Measurements from ENCODE around the gene SLC27A5. TPM values are rescaled to one million over a fixed set of nuclear protein-coding genes. Genes with fewer than 3 reads are reported as not detected.

SLC27A5 gene
- total RNA-seq, 5 donors from 2014 or later (not counting 1 experiment from before 2014, with no cell fraction given), result 8.4 to 18.3 (median 14.6) TPM

DNA sequence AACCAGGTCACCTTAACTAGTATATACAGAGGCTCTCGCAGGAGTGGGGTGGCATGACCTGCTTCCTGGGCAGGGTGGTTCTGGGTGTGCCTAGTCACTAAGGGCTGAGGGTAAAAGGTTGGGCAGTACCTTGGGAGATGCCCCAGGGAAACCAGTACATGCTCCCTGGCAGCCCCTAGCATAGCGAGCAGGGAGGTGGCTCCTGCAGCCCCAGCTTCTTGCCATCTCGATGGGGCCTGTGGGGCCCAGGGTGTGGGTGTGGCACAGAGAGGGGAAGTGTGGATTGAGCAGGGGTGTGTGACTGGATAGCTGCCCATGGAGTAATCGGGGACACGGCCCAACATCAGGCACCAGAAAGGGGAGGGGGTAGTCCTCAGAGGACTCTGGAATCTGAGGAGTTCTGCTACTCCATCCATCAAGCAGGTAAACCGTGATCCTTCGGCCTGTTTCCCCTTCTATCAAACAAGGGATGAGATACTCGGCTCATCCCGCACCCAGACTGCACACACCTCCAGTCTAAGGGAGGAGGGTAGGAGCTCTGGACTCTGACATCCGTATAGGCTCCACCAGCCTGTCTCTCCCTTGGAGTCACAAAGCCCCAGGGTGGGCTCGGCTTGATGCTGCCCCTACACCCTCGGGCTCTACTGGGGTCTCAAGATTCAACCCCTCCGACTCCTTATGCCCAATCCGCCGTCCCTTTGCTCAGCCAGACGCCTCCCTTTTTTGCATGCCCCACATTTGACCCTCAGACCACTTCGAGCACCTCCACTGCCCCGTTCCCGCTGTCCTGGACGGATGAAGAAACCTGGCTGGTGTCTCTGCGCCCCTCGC lies 6.7 kb upstream of the SLC27A5 start:
- Histone ChIP-seq H3K4me1 (ENCODE audit: control insufficient read depth in 1 of 2, extremely low read depth in 1 of 2, insufficient read depth in 2 of 2, low read length in 2 of 2) (peaks cover 16 to 55% of the 10 kb centered on the region in 2 experiments), H3K27ac (ENCODE audit: low read length) (peak overlapping the region; percentile 92), H3K4me3 (ENCODE audit: control insufficient read depth in 1 of 2, extremely low read depth in 1 of 2, low read length in 1 of 2) (peak overlapping the region; percentile 82 to 88), H3K27me3 (replicated peaks in 1 of 2; ENCODE audit: control insufficient read depth in 2 of 2, extremely low read depth in 1 of 2, insufficient read depth in 2 of 2, low read length in 1 of 2) (no peaks in the 10 kb centered on the region), H3K36me3 (ENCODE audit: control insufficient read depth in 2 of 2, extremely low read depth in 1 of 2, insufficient read depth in 1 of 2, low read length in 1 of 2) (peaks cover 0 to 16% of the 10 kb centered on the region in 2 donors), H3K9me3 (no peaks in the 10 kb centered on the region)
- no peak for ATAC-seq (replicated peaks in 1 of 4)
- WGBS (ENCODE audit: insufficient coverage), result 10% methylated on average over 14 of the region's 22 CpGs
- POLR2A ChIA-PET, result no interaction called here
- Mint-ChIP-seq H3K4me3 (peak overlapping the region; percentile 93 to 94 (median 94)), H3K27ac (peak overlapping the region; percentile 97 to 98), H3K36me3 (peaks cover 8% of the 10 kb centered on the region), H3K27me3 (no peaks in the 10 kb centered on the region), H3K9me3 (peaks cover 0 to 4% (median 0%) of the 10 kb centered on the region in 3 donors), H3K4me1 (peaks cover 40 to 56% (median 51%) of the 10 kb centered on the region in 3 donors)
- DNase-seq, result no peak
- CTCF ChIA-PET, result interaction anchor here in 1 of 2 donors (1.0 to 1.4 kb wide), 2 partner anchors 19 to 62 kb away, joined by 4 read pairs; no protein-coding TSS in a partner anchor

DNA sequence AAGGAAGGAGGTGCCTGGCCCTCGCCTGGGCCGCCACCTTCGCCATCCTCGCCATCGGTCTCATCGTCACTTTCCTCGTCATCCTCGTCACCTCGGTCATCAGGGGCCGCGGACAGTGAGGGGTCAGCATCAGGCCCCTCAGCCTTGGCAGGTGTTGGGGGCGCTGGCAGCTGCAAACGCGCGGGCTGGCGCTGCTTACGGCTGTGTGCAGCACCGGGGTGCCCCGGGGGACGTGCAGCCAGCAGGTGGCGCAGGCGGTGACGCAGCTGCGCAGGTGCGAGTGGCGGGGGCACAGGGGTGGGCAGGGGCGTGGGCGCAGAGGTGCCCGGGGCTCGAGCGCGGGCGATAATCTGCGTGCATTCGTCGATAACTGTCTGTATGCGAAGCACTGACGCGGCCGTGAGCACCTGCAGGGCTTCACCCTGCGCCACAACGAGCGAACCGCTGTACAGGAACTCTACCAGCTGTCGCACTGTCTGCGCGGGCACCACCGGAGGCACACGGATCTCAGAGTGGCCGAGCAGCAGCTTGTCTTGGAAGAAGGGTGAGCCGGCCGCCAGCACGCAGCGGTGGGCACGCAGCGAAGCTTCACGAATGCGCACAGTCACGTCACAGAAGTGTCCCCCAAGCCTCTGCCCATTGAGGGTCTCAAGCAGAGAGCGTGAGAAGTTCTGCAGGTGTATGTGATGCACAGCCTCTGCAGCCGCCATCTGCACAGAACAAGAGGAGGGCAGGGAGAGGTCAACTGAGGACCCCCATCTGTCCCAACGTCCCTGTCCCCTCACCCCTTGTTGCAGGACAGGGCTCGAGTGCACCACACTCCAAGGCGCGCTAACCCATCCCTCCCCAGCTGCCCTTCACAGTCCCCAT lies 5.4 kb upstream of the SLC27A5 start:
- Mint-ChIP-seq H3K4me3 (no peak overlapping the region), H3K4me1 (peaks cover 40 to 58% (median 51%) of the 10 kb centered on the region in 3 donors), H3K9me3 (peaks cover 0 to 4% (median 0%) of the 10 kb centered on the region in 3 donors), H3K27me3 (no peaks in the 10 kb centered on the region), H3K27ac (no peak overlapping the region), H3K36me3 (peaks cover 8% of the 10 kb centered on the region)
- H3K4me3 ChIP-seq (ENCODE audit: control insufficient read depth in 1 of 2, extremely low read depth in 1 of 2, low read length in 1 of 2), result no peak overlapping the region
- WGBS (ENCODE audit: insufficient coverage), result 97% methylated on average over 60 of the region's 65 CpGs
- peaks cover 0 to 16% of the 10 kb centered on the region in 2 donors for H3K36me3 ChIP-seq (ENCODE audit: control insufficient read depth in 2 of 2, extremely low read depth in 1 of 2, insufficient read depth in 1 of 2, low read length in 1 of 2)
- no peak overlapping the region for H3K27ac ChIP-seq (ENCODE audit: low read length)
- DNase-seq (no peak), ATAC-seq (replicated peaks in 1 of 4) (no peak)
- POLR2A ChIA-PET, result no interaction called here
- H3K4me1 ChIP-seq (ENCODE audit: control insufficient read depth in 1 of 2, extremely low read depth in 1 of 2, insufficient read depth in 2 of 2, low read length in 2 of 2), result peaks cover 17 to 59% of the 10 kb centered on the region in 2 experiments
- H3K9me3 ChIP-seq, result no peaks in the 10 kb centered on the region
- CTCF ChIA-PET, result no interaction called here
- H3K27me3 ChIP-seq (replicated peaks in 1 of 2; ENCODE audit: control insufficient read depth in 2 of 2, extremely low read depth in 1 of 2, insufficient read depth in 2 of 2, low read length in 1 of 2), result no peaks in the 10 kb centered on the region

DNA sequence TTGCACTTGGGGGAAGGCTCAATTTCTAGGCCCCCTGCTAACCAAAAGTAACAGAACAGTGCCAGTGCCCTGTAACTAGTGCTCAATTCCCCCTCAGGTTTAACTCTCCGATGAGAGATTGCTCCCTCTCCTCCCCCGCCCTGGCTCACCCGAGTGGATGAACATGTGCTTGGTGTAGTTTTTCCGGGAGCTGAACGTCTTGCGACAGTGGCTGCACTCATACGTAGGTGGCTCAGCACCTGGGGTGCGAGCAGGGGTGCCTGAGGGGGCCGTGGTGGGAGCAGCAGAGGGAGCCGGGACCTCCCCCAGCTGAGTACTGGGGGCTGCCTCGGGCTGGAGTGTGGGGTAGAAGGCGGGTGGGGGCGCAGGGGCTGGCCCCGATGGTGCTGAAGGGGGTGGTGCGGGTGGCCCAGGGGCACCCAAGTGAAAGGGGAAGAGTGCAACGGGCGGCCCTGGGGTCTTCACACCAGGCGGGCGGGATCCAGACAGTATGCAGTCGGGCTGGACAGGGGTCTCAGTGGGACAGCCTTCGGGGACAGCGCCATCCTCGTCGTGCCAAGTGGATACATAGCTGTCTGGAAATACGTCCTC lies 4.5 kb upstream of the SLC27A5 start:
- Histone ChIP-seq H3K4me1 (ENCODE audit: control insufficient read depth in 1 of 2, extremely low read depth in 1 of 2, insufficient read depth in 2 of 2, low read length in 2 of 2) (peaks cover 17 to 59% of the 10 kb centered on the region in 2 experiments), H3K27me3 (replicated peaks in 1 of 2; ENCODE audit: control insufficient read depth in 2 of 2, extremely low read depth in 1 of 2, insufficient read depth in 2 of 2, low read length in 1 of 2) (no peaks in the 10 kb centered on the region), H3K4me3 (ENCODE audit: control insufficient read depth in 1 of 2, extremely low read depth in 1 of 2, low read length in 1 of 2) (no peak overlapping the region), H3K36me3 (ENCODE audit: control insufficient read depth in 2 of 2, extremely low read depth in 1 of 2, insufficient read depth in 1 of 2, low read length in 1 of 2) (peaks cover 0 to 16% of the 10 kb centered on the region in 2 donors), H3K27ac (ENCODE audit: low read length) (no peak overlapping the region), H3K9me3 (no peaks in the 10 kb centered on the region)
- POLR2A ChIA-PET, result no interaction called here
- 97% methylated on average over 16 of the region's 25 CpGs for WGBS (ENCODE audit: insufficient coverage)
- peaks cover 8% of the 10 kb centered on the region for H3K36me3 Mint-ChIP-seq
- peak overlapping the region in 1 of 3 donors; percentile 28 for H3K4me3 Mint-ChIP-seq
- CTCF ChIA-PET, result no interaction called here
- H3K27me3 Mint-ChIP-seq, result no peaks in the 10 kb centered on the region
- H3K27ac Mint-ChIP-seq, result no peak overlapping the region
- DNase-seq (no peak), ATAC-seq (replicated peaks in 1 of 4) (no peak)
- peaks cover 40 to 57% (median 51%) of the 10 kb centered on the region in 3 donors for H3K4me1 Mint-ChIP-seq
- peaks cover 0 to 4% (median 0%) of the 10 kb centered on the region in 3 donors for H3K9me3 Mint-ChIP-seq

DNA sequence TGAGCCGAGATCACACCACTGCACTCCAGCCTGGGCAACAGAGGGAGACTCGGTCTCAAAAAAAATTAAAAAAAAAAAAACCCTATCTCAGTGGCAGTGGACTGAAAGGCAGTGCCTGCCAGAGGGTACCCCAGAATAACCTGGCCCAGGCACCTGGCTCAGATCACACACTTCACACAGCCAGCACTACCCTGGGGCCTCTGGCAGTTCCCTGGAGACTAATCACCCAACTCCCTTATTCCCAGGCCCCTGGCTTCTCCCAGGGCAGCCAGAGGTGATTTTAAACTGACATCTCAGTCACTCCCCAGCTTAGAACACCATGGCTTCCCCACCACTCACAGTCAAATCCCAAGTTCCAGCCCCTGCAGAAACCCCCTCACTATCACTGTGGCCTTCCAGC lies 3.5 kb upstream of the SLC27A5 start:
- CTCF ChIA-PET, result no interaction called here
- peak overlapping the region; percentile 55 to 66 for H3K27ac Mint-ChIP-seq
- Histone ChIP-seq H3K27ac (ENCODE audit: low read length) (no peak overlapping the region), H3K36me3 (ENCODE audit: control insufficient read depth in 2 of 2, extremely low read depth in 1 of 2, insufficient read depth in 1 of 2, low read length in 1 of 2) (peaks cover 0 to 16% of the 10 kb centered on the region in 2 donors), H3K9me3 (no peaks in the 10 kb centered on the region), H3K4me1 (ENCODE audit: control insufficient read depth in 1 of 2, extremely low read depth in 1 of 2, insufficient read depth in 2 of 2, low read length in 2 of 2) (peaks cover 17 to 55% of the 10 kb centered on the region in 2 experiments), H3K4me3 (ENCODE audit: control insufficient read depth in 1 of 2, extremely low read depth in 1 of 2, low read length in 1 of 2) (no peak overlapping the region), H3K27me3 (replicated peaks in 1 of 2; ENCODE audit: control insufficient read depth in 2 of 2, extremely low read depth in 1 of 2, insufficient read depth in 2 of 2, low read length in 1 of 2) (no peaks in the 10 kb centered on the region)
- H3K9me3 Mint-ChIP-seq, result peaks cover 0 to under 1% (median 0%) of the 10 kb centered on the region in 3 donors
- H3K27me3 Mint-ChIP-seq, result no peaks in the 10 kb centered on the region
- 83% methylated on average over 1 of the region's 2 CpGs for WGBS (ENCODE audit: insufficient coverage)
- H3K4me3 Mint-ChIP-seq, result peak overlapping the region; percentile 39 to 73 (median 55)
- POLR2A ChIA-PET, result no interaction called here
- H3K4me1 Mint-ChIP-seq, result peaks cover 36 to 53% (median 47%) of the 10 kb centered on the region in 3 donors
- DNase-seq (no peak), ATAC-seq (replicated peaks in 1 of 4) (no peak)
- H3K36me3 Mint-ChIP-seq, result peaks cover 8% of the 10 kb centered on the region

DNA sequence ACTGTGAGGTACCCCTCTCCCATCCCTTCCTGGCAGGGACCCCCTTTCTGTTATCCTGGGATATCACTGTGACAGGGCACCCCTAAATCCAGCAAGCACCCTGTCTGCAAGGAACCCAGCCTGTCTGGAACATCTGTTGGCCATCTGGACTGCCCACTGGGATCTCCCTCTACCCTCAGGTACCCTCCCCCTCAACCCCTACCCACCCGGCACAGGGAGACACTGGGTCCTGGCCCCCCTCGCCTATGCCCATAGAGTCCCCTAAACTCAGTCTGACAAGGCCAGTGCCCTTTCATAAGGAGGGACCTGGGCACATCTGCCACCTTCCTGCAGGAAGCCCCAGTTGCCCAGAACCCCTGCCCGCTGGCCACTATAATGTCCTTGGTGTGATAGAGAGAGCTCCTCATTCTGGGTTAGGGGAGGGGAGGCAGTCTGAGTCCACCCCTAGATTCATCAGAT lies 2.8 kb upstream of the SLC27A5 start:
- H3K4me3 ChIP-seq (ENCODE audit: control insufficient read depth in 1 of 2, extremely low read depth in 1 of 2, low read length in 1 of 2), result peak overlapping the region; percentile 34 to 58
- ChIA-PET POLR2A (no interaction called here), CTCF (interaction anchor here (0.6 to 1.6 kb wide), 10 partner anchors 12 to 152 kb away, joined by 3 to 8 read pairs (median 4); partner anchors contain the start of genes TRIM28 (in 1 of the 2) and ZNF497 (in 1 of the 2))
- H3K36me3 ChIP-seq (ENCODE audit: control insufficient read depth in 2 of 2, extremely low read depth in 1 of 2, insufficient read depth in 1 of 2, low read length in 1 of 2), result peaks cover 0 to 16% of the 10 kb centered on the region in 2 donors
- Mint-ChIP-seq H3K9me3 (no peaks in the 10 kb centered on the region), H3K27me3 (no peaks in the 10 kb centered on the region), H3K27ac (peak overlapping the region; percentile 46 to 64), H3K4me1 (peaks cover 30 to 46% (median 40%) of the 10 kb centered on the region in 3 donors), H3K36me3 (peaks cover 8% of the 10 kb centered on the region), H3K4me3 (peak overlapping the region; percentile 50 to 80 (median 73))
- H3K4me1 ChIP-seq (ENCODE audit: control insufficient read depth in 1 of 2, extremely low read depth in 1 of 2, insufficient read depth in 2 of 2, low read length in 2 of 2), result peaks cover 15 to 48% of the 10 kb centered on the region in 2 experiments
- DNase-seq (no peak), ATAC-seq (replicated peaks in 1 of 4) (no peak)
- 50% methylated on average over 2 of the region's 3 CpGs for WGBS (ENCODE audit: insufficient coverage)
- H3K9me3 ChIP-seq, result no peaks in the 10 kb centered on the region
- peak overlapping the region; percentile 34 for H3K27ac ChIP-seq (ENCODE audit: low read length)
- no peaks in the 10 kb centered on the region for H3K27me3 ChIP-seq (replicated peaks in 1 of 2; ENCODE audit: control insufficient read depth in 2 of 2, extremely low read depth in 1 of 2, insufficient read depth in 2 of 2, low read length in 1 of 2)

Measured in T-cell (primary cell).